H9 (cell line): ENCODE data around the gene TCTN2. TPM values are rescaled to one million over a fixed set of nuclear protein-coding genes. Genes with fewer than 3 reads are reported as not detected.

Experiments used
- DNase-seq: peaks from one replicate; pipeline ENCODE4 v3.0.0-alpha.2; 2017
- H2AFZ ChIP-seq: one replicate; pipeline ENCODE4 v1.6.1; 2013; ENCODE audit warnings: mild to moderate bottlenecking, low read length, control low read depth, moderate library complexity
- H2AK5ac ChIP-seq: 2 replicates; pipeline ENCODE4 v1.6.1; 2013; ENCODE audit warnings: low read length, control low read depth, mixed read lengths; ENCODE audit not compliant: insufficient read length
- H2BK120ac ChIP-seq: one replicate; pipeline ENCODE4 v1.6.1; 2013; ENCODE audit warnings: low read depth, mild to moderate bottlenecking, low read length, control low read depth, inconsistent platforms; ENCODE audit not compliant: poor library complexity, severe bottlenecking
- H2BK12ac ChIP-seq: 2 replicates; pipeline ENCODE4 v1.6.1; 2013; ENCODE audit warnings: low read length, control low read depth, mixed read lengths, low read depth; ENCODE audit not compliant: insufficient read length
- H2BK15ac ChIP-seq: 2 replicates; pipeline ENCODE4 v1.6.1; 2013; ENCODE audit warnings: low read depth, low read length, control low read depth
- H2BK20ac ChIP-seq: one replicate; pipeline ENCODE4 v1.6.1; 2013; ENCODE audit warnings: low read depth, mild to moderate bottlenecking, low read length, control low read depth, inconsistent platforms; ENCODE audit not compliant: poor library complexity, severe bottlenecking
- H2BK5ac ChIP-seq: 2 replicates; pipeline ENCODE4 v1.6.1; 2013; ENCODE audit warnings: low read length, control low read depth, mixed read lengths; ENCODE audit not compliant: insufficient read length
- H3K14ac ChIP-seq: 2 replicates; pipeline ENCODE4 v1.6.1; 2013; ENCODE audit warnings: low read length, control low read depth; ENCODE audit not compliant: insufficient read depth
- H3K18ac ChIP-seq: 2 replicates; pipeline ENCODE4 v1.6.1; 2013; ENCODE audit warnings: low read depth, mild to moderate bottlenecking, mixed read lengths, low read length, control low read depth; ENCODE audit not compliant: insufficient read length
- H3K23ac ChIP-seq: 2 replicates; pipeline ENCODE4 v1.6.1; 2013; ENCODE audit warnings: low read length, control low read depth, mixed read lengths, low read depth; ENCODE audit not compliant: insufficient read length
- H3K23me2 ChIP-seq: 2 replicates; pipeline ENCODE4 v1.6.1; 2013; ENCODE audit warnings: low read depth, mild to moderate bottlenecking, mixed read lengths, low read length, control low read depth; ENCODE audit not compliant: insufficient read length, poor library complexity, severe bottlenecking
- H3K27ac ChIP-seq: 2 replicates; pipeline ENCODE4 v1.5.1; 2013; ENCODE audit warnings: low read length, control low read depth, mixed read lengths, low read depth; ENCODE audit not compliant: insufficient read length
- H3K27me3 ChIP-seq: 2 replicates; pipeline ENCODE4 v1.6.1; 2013; ENCODE audit warnings: low read length, control low read depth, inconsistent platforms; ENCODE audit not compliant: insufficient read depth
- H3K4ac ChIP-seq: 2 replicates; pipeline ENCODE4 v1.6.1; 2013; ENCODE audit warnings: low read depth, mild to moderate bottlenecking, control low read depth, inconsistent platforms, low read length, moderate library complexity
- H3K4me1 ChIP-seq: 2 replicates; pipeline ENCODE4 v1.6.1; 2013; ENCODE audit warnings: low read length, control low read depth, inconsistent platforms; ENCODE audit not compliant: insufficient read depth
- H3K4me2 ChIP-seq: 2 replicates; pipeline ENCODE4 v1.6.1; 2013; ENCODE audit warnings: low read length, control low read depth, mixed read lengths; ENCODE audit not compliant: insufficient read length, insufficient read depth
- H3K56ac ChIP-seq: 2 replicates; pipeline ENCODE4 v1.6.1; 2013; ENCODE audit warnings: low read depth, mild to moderate bottlenecking, mixed read lengths, low read length, control low read depth; ENCODE audit not compliant: insufficient read length
- H3K79me1 ChIP-seq: 2 replicates; pipeline ENCODE4 v1.6.1; 2013; ENCODE audit warnings: low read depth, mild to moderate bottlenecking, moderate library complexity, low read length, control low read depth, inconsistent platforms; ENCODE audit not compliant: insufficient read depth, poor library complexity, severe bottlenecking
- H3K79me2 ChIP-seq: 2 replicates; pipeline ENCODE4 v1.6.1; 2013; ENCODE audit warnings: low read length, control low read depth, inconsistent platforms; ENCODE audit not compliant: insufficient read depth
- H3K9ac ChIP-seq: 2 replicates; pipeline ENCODE4 v1.6.1; 2013; ENCODE audit warnings: low read length, control low read depth, mixed read lengths; ENCODE audit not compliant: insufficient read length; ENCODE audit errors: extremely low read depth
- H3K9me3 ChIP-seq: one replicate; pipeline ENCODE4 v1.6.1; 2013; ENCODE audit warnings: low read depth, low read length, inconsistent platforms; ENCODE audit not compliant: control insufficient read depth
- H3T11ph ChIP-seq: one replicate; pipeline ENCODE4 v1.6.1; 2013; ENCODE audit warnings: mild to moderate bottlenecking, low read length, control low read depth, inconsistent platforms
- H4K20me1 ChIP-seq: one replicate; pipeline ENCODE4 v1.6.1; 2013; ENCODE audit not compliant: control insufficient read depth, insufficient read length, insufficient read depth
- H4K5ac ChIP-seq: 2 replicates; pipeline ENCODE4 v1.6.1; 2013; ENCODE audit warnings: low read depth, mild to moderate bottlenecking, mixed read lengths, low read length, control low read depth; ENCODE audit not compliant: insufficient read length
- H4K8ac ChIP-seq: replicated peaks from 2 replicates; pipeline ENCODE4 v1.6.1; 2013; ENCODE audit warnings: low read length, control low read depth, mixed read lengths, low read depth; ENCODE audit not compliant: insufficient read length
- H4K91ac ChIP-seq: 2 replicates; pipeline ENCODE4 v1.6.1; 2013; ENCODE audit warnings: low read depth, mild to moderate bottlenecking, moderate library complexity, mixed read lengths, low read length, control low read depth; ENCODE audit not compliant: insufficient read length
- H3K27ac Mint-ChIP-seq, 3 experiments: 2 replicates in 2 of 3; 3 replicates in 1 of 3; pipeline ENCODE4 v1.8.0; 2020 to 2021; ENCODE audit warnings: mixed read lengths in 3 of 3, mild to moderate bottlenecking in 1 of 3, moderate library complexity in 1 of 3
- H3K27me3 Mint-ChIP-seq: 2 replicates; pipeline ENCODE4 v1.8.0; 2021; ENCODE audit warnings: low read depth, mild to moderate bottlenecking, moderate library complexity, mixed read lengths
- H3K36me3 Mint-ChIP-seq, 3 experiments: 2 replicates in 2 of 3; 3 replicates in 1 of 3; pipeline ENCODE4 v1.8.0; 2020 to 2021; ENCODE audit warnings: low read depth in 3 of 3, mixed read lengths in 3 of 3; ENCODE audit not compliant: insufficient read depth in 1 of 3
- H3K4me1 Mint-ChIP-seq, 2 experiments: 2 replicates each; pipeline ENCODE4 v1.8.0; 2020; ENCODE audit warnings: mixed read lengths in 2 of 2
- H3K4me3 Mint-ChIP-seq, 2 experiments: 2 replicates in 1 of 2; 3 replicates in 1 of 2; pipeline ENCODE4 v1.8.0; 2020 to 2021; ENCODE audit warnings: mild to moderate bottlenecking in 2 of 2, mixed read lengths in 2 of 2, moderate library complexity in 1 of 2
- H3K9me3 Mint-ChIP-seq, 2 experiments: 2 replicates in 1 of 2; 3 replicates in 1 of 2; pipeline ENCODE4 v1.8.0; 2020; ENCODE audit warnings: mild to moderate bottlenecking in 2 of 2, mixed read lengths in 2 of 2, moderate library complexity in 1 of 2
- WGBS: extraction: QIAGEN DNeasy Blood & Tissue Kit; methylation state at CpG from one replicate; pipeline ENCODE4 v1.1.7; 2013; ENCODE audit warnings: missing lambda C conversion rate, low lambda C conversion rate, mixed read lengths; ENCODE audit not compliant: insufficient read length; ENCODE audit errors: extremely low coverage; 5-methylcytosine and 5-hydroxymethylcytosine counted together
- total RNA-seq: library from RNA; stranded (reverse); gene quantifications from 2 replicates; pipeline ENCODE4 v1.2.1, GENCODE V29; 2021
- TF ChIP-seq, protein P1 (sequence below): fragments of 200-600 bp; sonication (generic); conservative IDR thresholded peaks from 3 replicates; pipeline ENCODE4 v1.8.0; 2021; ENCODE audit warnings: antibody characterized with exemption, mild to moderate bottlenecking

The TCTN2 gene
- total RNA-seq, 1 experiment from 2014 or later: 7.4 TPM

- Histone ChIP-seq H3K27ac (no peak overlapping the region), H3K23me2 (no peaks in the 10 kb centered on the region), H2AFZ (no peak overlapping the region), H2BK20ac (no peak overlapping the region), H2AK5ac (no peak overlapping the region), H3K14ac (no peak overlapping the region), H2BK5ac (no peak overlapping the region), H2BK15ac (no peak overlapping the region), H3K79me2 (no peaks in the 10 kb centered on the region), H3K79me1 (no peaks in the 10 kb centered on the region), H3K4ac (no peak overlapping the region), H4K8ac (no peak overlapping the region), H2BK12ac (no peak overlapping the region), H3K4me1 (no peaks in the 10 kb centered on the region), H4K91ac (no peak overlapping the region), H3K9me3 (no peaks in the 10 kb centered on the region), H3K23ac (no peak overlapping the region), H4K5ac (no peak overlapping the region), H3T11ph (no peak overlapping the region), H3K27me3 (no peaks in the 10 kb centered on the region), H3K56ac (no peak overlapping the region), H3K18ac (no peak overlapping the region), H4K20me1 (no peaks in the 10 kb centered on the region), H2BK120ac (no peak overlapping the region), H3K4me2 (no peak overlapping the region), H3K9ac (no peak overlapping the region)
- Mint-ChIP-seq H3K27ac (no peak overlapping the region), H3K9me3 (no peaks in the 10 kb centered on the region), H3K27me3 (no peaks in the 10 kb centered on the region), H3K4me1 (no peaks in the 10 kb centered on the region), H3K4me3 (no peak overlapping the region), H3K36me3 (peaks cover 44 to 76% (median 70%) of the 10 kb centered on the region in 3 experiments)
- TF ChIP-seq, protein P1, sequence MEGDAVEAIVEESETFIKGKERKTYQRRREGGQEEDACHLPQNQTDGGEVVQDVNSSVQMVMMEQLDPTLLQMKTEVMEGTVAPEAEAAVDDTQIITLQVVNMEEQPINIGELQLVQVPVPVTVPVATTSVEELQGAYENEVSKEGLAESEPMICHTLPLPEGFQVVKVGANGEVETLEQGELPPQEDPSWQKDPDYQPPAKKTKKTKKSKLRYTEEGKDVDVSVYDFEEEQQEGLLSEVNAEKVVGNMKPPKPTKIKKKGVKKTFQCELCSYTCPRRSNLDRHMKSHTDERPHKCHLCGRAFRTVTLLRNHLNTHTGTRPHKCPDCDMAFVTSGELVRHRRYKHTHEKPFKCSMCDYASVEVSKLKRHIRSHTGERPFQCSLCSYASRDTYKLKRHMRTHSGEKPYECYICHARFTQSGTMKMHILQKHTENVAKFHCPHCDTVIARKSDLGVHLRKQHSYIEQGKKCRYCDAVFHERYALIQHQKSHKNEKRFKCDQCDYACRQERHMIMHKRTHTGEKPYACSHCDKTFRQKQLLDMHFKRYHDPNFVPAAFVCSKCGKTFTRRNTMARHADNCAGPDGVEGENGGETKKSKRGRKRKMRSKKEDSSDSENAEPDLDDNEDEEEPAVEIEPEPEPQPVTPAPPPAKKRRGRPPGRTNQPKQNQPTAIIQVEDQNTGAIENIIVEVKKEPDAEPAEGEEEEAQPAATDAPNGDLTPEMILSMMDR: no peak
- WGBS: no CpG with 5 or more reads among the region's 10 CpGs
- no peak for DNase-seq
These were observed 78.4 kb downstream of the TCTN2 start for GRCh38 chr12:123749355-123749754.
